ENCODE results near the gene SMIM43.
A peak's percentile ranks its signal among the peaks of the same experiment; 100 is the strongest.
"Not testable (repeated sequence)": the region's sequence is repeated elsewhere in the genome, so short reads cannot be mapped to it uniquely, and the experiment has no call there.

Gene SMIM43

DNA sequence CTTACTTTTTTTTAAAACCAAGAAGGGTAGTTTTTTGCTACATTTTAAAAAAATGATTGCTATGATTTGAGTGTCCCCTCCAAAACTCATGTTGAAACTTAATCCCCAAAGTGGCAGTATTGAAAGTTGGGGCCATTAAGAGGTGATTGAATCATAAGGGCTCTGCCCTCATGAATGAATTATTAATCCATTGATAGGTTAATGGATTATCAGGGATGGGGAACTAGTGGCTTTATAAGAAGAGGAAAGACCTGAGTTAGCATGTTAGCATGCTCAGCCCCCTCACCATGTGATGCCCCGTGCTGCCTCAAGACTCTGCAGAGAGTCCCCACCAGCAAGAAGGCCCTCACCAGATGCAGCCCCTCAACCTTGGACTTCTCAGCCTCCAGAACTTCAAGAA lies 31.0 kb downstream of the SMIM43 start:
- no peak for DNase-seq

DNA sequence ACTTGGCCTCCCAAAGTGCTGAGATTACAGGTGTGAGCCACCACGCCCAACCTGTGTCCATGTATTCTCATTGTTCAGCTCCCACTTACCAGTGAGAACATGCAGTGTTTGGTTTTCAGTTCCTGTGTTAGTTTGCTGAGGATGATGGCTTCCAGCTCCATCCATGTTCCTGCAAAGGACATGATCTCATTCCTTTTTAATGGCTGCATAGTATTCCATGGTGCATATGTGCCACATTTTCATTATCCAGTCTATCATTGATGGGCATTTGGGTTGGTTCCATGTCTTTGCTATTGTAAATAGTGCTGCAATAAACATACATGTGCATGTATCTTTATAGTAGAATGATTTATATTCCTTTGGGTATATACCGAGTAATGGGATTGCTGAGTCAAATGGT lies 35.2 kb downstream of the SMIM43 start:
- DNase-seq, result not testable (repeated sequence)

- no peak for DNase-seq
Measured at GRCh38 chr4:121728798-121729226, 36.2 kb downstream of the SMIM43 start.

- DNase-seq, result no peak
Measured at GRCh38 chr4:121728066-121728465, 36.9 kb downstream of the SMIM43 start.

DNA sequence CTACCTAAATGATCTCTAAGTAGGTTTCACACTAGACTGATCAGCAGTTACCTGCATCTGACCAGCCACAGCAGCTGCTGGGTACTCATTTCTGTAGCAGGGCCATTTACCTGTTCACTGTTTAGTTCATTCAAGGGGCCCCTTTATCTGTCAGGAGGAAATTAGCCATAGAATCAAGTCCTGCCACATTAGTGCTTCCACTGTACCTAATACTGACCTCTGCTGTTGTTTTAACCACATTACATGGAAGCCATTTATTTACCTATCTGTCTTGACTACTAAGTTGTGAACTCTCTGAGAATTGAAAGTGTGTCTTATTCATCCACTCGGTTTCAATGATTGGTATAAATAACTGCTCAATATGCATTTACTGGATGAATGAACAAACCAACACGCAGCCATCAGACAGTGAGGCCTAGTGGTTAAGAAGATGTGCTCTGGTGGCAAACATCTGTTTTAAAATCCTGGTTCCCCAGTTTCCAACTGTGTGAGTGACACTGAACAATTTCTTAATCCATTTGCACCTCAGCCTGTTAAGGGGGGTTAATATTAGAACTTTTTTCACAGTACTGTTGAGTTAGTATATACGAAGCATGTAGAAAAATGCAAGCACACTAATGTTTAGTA lies 38.2 kb downstream of the SMIM43 start:
- DNase-seq, result peak; percentile 6

DNA sequence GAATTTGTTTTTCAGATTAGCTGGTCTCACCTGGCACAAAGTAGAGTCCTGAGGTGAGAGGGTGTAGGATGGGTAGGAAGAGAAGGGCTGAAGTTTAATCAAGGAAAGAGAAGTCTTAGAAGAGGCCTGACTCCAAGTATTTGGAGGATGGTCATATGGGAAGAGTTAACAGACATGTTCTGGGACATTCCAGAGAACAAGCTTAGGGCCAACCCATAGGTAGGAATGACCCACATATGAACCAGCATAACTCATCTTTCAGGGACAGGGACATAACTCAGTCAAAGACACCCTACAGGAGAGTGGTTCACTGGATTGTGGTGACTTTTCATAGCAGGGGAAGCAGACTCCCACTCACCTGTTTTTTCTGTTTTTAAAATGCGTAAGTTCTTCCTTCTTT lies 40.3 kb downstream of the SMIM43 start:
- DNase-seq, result no peak

- no peak for DNase-seq
Measured at GRCh38 chr4:121721700-121722099, 43.3 kb downstream of the SMIM43 start.

DNA sequence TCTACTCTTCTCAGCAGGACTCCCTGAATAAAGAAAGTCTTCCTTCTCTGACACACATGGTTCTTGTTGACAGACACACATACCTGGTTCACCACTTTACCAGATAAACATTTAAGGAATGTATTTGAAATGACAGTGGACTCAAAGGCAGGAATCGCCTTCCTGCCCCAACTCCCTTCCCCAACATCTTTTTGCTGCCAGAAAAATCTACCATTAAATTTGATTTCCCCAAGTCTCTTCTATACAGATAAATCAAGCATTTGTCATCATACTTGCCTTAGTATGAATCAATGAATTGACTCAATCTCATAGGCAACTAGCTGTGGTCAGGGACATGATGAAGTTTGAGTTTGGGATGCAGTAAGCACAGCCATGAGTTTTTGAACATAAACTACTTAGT lies 44.9 kb downstream of the SMIM43 start:
- no peak for DNase-seq

DNA sequence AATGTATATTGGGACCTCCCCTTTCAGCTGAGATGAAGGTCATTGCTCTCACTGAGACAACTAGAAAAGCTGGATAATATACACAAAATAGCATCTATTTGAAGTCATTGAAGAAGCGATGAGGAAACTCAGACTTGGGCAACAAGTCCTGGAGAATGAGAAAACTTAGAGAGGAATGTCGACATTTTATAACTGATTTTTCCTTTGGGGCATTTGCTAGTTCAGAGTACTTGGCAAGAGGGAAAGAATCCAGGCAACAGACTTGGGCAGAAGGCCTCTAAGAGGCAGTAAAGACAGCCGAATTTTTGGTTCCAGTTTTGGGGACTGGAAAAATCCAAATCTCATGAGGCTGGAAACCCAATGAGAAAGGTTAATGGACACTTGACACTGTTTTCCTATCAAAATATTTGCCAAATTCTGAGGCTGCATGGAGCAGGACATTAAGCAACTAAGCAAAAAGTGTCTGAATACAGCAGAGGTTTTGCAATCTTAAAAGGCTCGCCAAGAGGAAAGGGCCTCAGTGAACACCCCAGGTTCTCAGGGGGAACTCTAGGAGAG lies 47.2 kb downstream of the SMIM43 start:
- no peak for DNase-seq

- no peak for DNase-seq
Measured at GRCh38 chr4:121714548-121714947, 50.4 kb downstream of the SMIM43 start.

DNA sequence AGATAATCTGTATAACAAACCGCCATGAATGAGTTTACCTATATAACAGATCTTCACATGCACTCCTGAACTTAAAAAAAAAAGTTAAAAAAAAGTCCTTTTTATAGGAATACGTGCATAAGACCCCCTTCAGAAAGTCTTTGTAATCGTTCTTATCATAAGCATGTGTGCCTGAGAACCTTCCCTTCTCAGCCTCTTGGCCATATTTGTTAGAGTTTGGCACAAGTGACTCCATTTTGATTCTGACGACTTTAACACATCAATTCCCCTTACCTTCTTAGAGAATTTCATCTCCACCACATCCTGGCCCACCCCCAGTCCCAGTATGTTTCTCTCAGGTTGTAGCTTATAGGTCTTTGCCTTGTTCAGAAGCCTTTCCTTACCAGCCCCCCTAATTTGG lies 52.2 kb downstream of the SMIM43 start:
- DNase-seq, result no peak

DNA sequence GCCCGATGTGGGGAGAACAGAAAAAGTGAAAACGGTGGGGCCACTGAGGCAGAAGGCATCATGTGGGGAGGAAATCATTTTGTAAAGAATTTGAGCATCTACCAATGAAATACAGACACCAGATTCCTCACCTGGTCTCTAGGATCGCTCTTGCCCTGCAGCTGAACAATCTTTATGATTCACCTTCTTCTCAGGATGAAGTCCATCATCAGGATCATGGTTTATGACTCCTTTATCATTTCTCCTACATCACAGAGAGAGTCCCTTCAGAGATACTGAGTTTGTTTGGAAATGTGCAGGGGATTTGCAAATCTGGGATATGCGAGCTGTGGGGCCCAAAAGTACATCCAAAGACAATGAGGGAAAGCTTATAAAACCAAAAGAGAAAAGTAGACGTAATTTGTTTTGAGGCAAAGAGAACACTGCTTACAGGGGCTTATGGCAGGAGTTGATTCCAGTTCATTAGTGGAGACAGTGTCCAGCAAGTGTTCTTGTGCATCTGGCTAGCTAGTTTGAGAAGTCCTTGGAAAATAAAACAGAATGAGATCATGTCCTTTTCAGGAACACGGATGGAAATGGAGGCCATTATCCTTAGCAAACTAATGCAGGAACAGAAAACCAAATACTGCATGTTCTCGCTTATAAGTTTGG lies 52.8 kb downstream of the SMIM43 start:
- DNase-seq, result no peak

GRCh38 chr4:121711263-121712000 lies 53.5 kb downstream of the SMIM43 start:
- no peak for DNase-seq

GRCh38 chr4:121709766-121710405 lies 55.1 kb downstream of the SMIM43 start:
- no peak for DNase-seq

All from NCI-H774 (cell line).